Panc1 (cell line): ENCODE results near the gene CD44. TPM values are rescaled to one million over a fixed set of nuclear protein-coding genes. Genes with fewer than 3 reads are reported as not detected.
A peak's percentile ranks its signal among the peaks of the same experiment; 100 is the strongest.

Experiments used
- ATAC-seq: fragments of 200-7000 bp; cut with Tn5 transposase; 2 replicates; pipeline ENCODE4 v1.9.1; 2020; ENCODE audit warnings: mild to moderate bottlenecking, moderate library complexity
- BruUV-seq: library from RNA; stranded (reverse); fragments of 400-500 nt; replicated peaks from 2 replicates; lab custom pipeline; 2021; lab: Mats Ljungman, UMichigan
- CTCF ChIA-PET: fragments of 300-600 bp; sonication (Branson Sonifier 250); formaldehyde crosslinking; loops from one replicate; lab custom pipeline; 2022; ENCODE audit warnings: antibody characterized with exemption; lab: Charles Lee
- POLR2A ChIA-PET: fragments of 300-600 bp; sonication (Branson Sonifier 250); formaldehyde crosslinking; loops from one replicate; lab custom pipeline; 2022; ENCODE audit warnings: antibody characterized with exemption; lab: Charles Lee
- DNase-seq: peaks from one replicate; pipeline ENCODE4 v3.0.0-alpha.2; 2010; ENCODE audit warnings: low read depth, low spot score
- H3K27ac ChIP-seq: 2 replicates; pipeline ENCODE4 v1.5.1; 2011; ENCODE audit warnings: mild to moderate bottlenecking, low read length, inconsistent platforms
- H3K27me3 ChIP-seq: fragments of 200-500 bp; sonication (Bioruptor generic); 2 replicates; pipeline ENCODE4 v1.6.0; 2014; ENCODE audit warnings: low read length, inconsistent platforms; ENCODE audit not compliant: control insufficient read depth, insufficient read depth
- H3K36me3 ChIP-seq: fragments of 200-500 bp; sonication (Bioruptor generic); 2 replicates; pipeline ENCODE4 v1.5.1; 2014; ENCODE audit warnings: inconsistent platforms, mild to moderate bottlenecking, low read length, moderate library complexity; ENCODE audit not compliant: control insufficient read depth, insufficient read depth
- H3K4me1 ChIP-seq: 2 replicates; pipeline ENCODE4 v1.5.1; 2011; ENCODE audit warnings: inconsistent platforms, mild to moderate bottlenecking, low read length, moderate library complexity; ENCODE audit not compliant: control insufficient read depth, insufficient read depth
- H3K4me3 ChIP-seq, 2 experiments: 2 replicates each; pipeline ENCODE4 v1.5.1; 2011 to 2012; ENCODE audit warnings: low read depth in 2 of 2, low read length in 2 of 2, mild to moderate bottlenecking in 2 of 2, inconsistent platforms in 1 of 2, moderate library complexity in 1 of 2
- H3K9me3 ChIP-seq: fragments of 200-500 bp; sonication (Bioruptor generic); 2 replicates; pipeline ENCODE4 v1.5.1; 2014; ENCODE audit warnings: low read depth, mild to moderate bottlenecking, inconsistent platforms, low read length, moderate library complexity; ENCODE audit not compliant: control insufficient read depth, insufficient read depth
- CTCF ChIP-seq: fragments of 450-650 bp; IDR thresholded peaks from 2 replicates; pipeline ENCODE4 v1.5.1; 2017; ENCODE audit warnings: mild to moderate bottlenecking
- POLR2AphosphoS5 ChIP-seq: IDR thresholded peaks from 2 replicates; pipeline ENCODE4 v1.6.1; 2012; ENCODE audit warnings: mild to moderate bottlenecking, low read depth, low read length, moderate library complexity
- SIN3A ChIP-seq: IDR thresholded peaks from 2 replicates; pipeline ENCODE4 v1.6.1; 2012; ENCODE audit warnings: low read depth, mild to moderate bottlenecking, low read length, moderate library complexity, borderline replicate concordance; ENCODE audit not compliant: insufficient read depth
- TCF7L2 ChIP-seq: IDR thresholded peaks from 2 replicates; pipeline ENCODE4 v1.6.1; 2011; ENCODE audit warnings: mild to moderate bottlenecking, low read depth, low read length, inconsistent platforms
- in situ Hi-C: cut with HindIII; loops from 2 replicates; pipeline ENCODE4 v1.10.0; 2016; ENCODE audit warnings: low sequenced_read_pairs, low pct_unique_long_range_greater_than_20kb
- intact Hi-C: fragments of 100-400 bp; cut with micrococcal nuclease; formaldehyde crosslinking; loops from one replicate; pipeline ENCODE4 v1.10.0; 2022; ENCODE audit not compliant: unreplicated experiment
- total RNA-seq: library from RNA; stranded (reverse); gene quantifications from one replicate; pipeline ENCODE4 v1.2.1, GENCODE V29; 2021; ENCODE audit not compliant: unreplicated experiment
- TF ChIP-seq, protein P1 (sequence below), 2 experiments: IDR thresholded peaks; 2 replicates each; pipeline ENCODE4 v1.6.1; 2011 to 2012; ENCODE audit warnings: low read depth in 2 of 2, control low read depth in 1 of 2, low read length in 1 of 2, mild to moderate bottlenecking in 1 of 2, moderate library complexity in 1 of 2; ENCODE audit not compliant: insufficient read depth in 1 of 2

Gene CD44
- total RNA-seq, 1 experiment from 2014 or later, result 1,819 TPM

- Histone ChIP-seq H3K4me3 (no peak overlapping the region), H3K27me3 (no peaks in the 10 kb centered on the region), H3K4me1 (peaks cover 91% of the 10 kb centered on the region), H3K27ac (peak overlapping the region; percentile 87), H3K9me3 (no peaks in the 10 kb centered on the region), H3K36me3 (peaks cover 65% of the 10 kb centered on the region)
- intact Hi-C loops, result no loop called here
- BruUV-seq, result no TSS peak
- ChIA-PET CTCF (no interaction called here), POLR2A (no interaction called here)
- DNase-seq (no peak), ATAC-seq (peak; percentile 49)
- in situ Hi-C loops, result no loop called here
- TF ChIP-seq POLR2AphosphoS5 (peak; percentile 54), CTCF (no peak), TCF7L2 (peak; percentile 52; the same call in 1 of the 2 replicates), SIN3A (no peak)
- TF ChIP-seq, protein P1, sequence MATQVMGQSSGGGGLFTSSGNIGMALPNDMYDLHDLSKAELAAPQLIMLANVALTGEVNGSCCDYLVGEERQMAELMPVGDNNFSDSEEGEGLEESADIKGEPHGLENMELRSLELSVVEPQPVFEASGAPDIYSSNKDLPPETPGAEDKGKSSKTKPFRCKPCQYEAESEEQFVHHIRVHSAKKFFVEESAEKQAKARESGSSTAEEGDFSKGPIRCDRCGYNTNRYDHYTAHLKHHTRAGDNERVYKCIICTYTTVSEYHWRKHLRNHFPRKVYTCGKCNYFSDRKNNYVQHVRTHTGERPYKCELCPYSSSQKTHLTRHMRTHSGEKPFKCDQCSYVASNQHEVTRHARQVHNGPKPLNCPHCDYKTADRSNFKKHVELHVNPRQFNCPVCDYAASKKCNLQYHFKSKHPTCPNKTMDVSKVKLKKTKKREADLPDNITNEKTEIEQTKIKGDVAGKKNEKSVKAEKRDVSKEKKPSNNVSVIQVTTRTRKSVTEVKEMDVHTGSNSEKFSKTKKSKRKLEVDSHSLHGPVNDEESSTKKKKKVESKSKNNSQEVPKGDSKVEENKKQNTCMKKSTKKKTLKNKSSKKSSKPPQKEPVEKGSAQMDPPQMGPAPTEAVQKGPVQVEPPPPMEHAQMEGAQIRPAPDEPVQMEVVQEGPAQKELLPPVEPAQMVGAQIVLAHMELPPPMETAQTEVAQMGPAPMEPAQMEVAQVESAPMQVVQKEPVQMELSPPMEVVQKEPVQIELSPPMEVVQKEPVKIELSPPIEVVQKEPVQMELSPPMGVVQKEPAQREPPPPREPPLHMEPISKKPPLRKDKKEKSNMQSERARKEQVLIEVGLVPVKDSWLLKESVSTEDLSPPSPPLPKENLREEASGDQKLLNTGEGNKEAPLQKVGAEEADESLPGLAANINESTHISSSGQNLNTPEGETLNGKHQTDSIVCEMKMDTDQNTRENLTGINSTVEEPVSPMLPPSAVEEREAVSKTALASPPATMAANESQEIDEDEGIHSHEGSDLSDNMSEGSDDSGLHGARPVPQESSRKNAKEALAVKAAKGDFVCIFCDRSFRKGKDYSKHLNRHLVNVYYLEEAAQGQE (IDR thresholded peaks at IDR 0.05; ENCODE audit: insufficient read depth in 1 of 2, low read depth in 2 of 2, low read length in 1 of 2), result no peak
These were observed 41.6 kb downstream of the CD44 start for GRCh38 chr11:35180317-35181233.

GRCh38 chr11:35182317-35182939 is 43.5 kb downstream of the CD44 start:
- Histone ChIP-seq H3K27ac (peak overlapping the region; percentile 92), H3K27me3 (no peaks in the 10 kb centered on the region), H3K36me3 (peaks cover 74% of the 10 kb centered on the region), H3K4me1 (peaks cover 95% of the 10 kb centered on the region), H3K9me3 (no peaks in the 10 kb centered on the region), H3K4me3 (no peak overlapping the region)
- in situ Hi-C loops (no loop called here), intact Hi-C loops (no loop called here)
- BruUV-seq, result no TSS peak
- ChIA-PET POLR2A (no interaction called here), CTCF (no interaction called here)
- TF ChIP-seq POLR2AphosphoS5 (peak; percentile 75; the same call in 1 of the 2 replicates), SIN3A (no peak), TCF7L2 (no peak), CTCF (no peak)
- TF ChIP-seq, protein P1 (IDR thresholded peaks at IDR 0.05; ENCODE audit: insufficient read depth in 1 of 2, low read depth in 2 of 2, low read length in 1 of 2), result no peak
- ATAC-seq (no peak), DNase-seq (no peak)
